CD4-positive, alpha-beta T cell treated with Interleukin-21 for 1 hour (primary cell): Measurements from ENCODE around the gene FAM229B.

ENCODE experiments used
- DNase-seq: peaks from one replicate; pipeline ENCODE4 v3.0.0-alpha.2; 2020

FAM229B gene

GRCh38 chr6:112145080-112145573, 57.7 kb downstream of the FAM229B start:
- DNase-seq = no peak

GRCh38 chr6:112148103-112148502, 60.7 kb downstream of the FAM229B start:
- no peak for DNase-seq

GRCh38 chr6:112149236-112149635, 61.8 kb downstream of the FAM229B start:
- DNase-seq = no peak

- DNase-seq = no peak
Measured at GRCh38 chr6:112149719-112150263, 62.4 kb downstream of the FAM229B start.

GRCh38 chr6:112150363-112150762, 63.0 kb downstream of the FAM229B start:
- DNase-seq = no peak
